ENCODE results near the gene GANC.
"Not testable (repeated sequence)": the region's sequence is repeated elsewhere in the genome, so short reads cannot be mapped to it uniquely, and the experiment has no call there.

GANC gene, protein sequence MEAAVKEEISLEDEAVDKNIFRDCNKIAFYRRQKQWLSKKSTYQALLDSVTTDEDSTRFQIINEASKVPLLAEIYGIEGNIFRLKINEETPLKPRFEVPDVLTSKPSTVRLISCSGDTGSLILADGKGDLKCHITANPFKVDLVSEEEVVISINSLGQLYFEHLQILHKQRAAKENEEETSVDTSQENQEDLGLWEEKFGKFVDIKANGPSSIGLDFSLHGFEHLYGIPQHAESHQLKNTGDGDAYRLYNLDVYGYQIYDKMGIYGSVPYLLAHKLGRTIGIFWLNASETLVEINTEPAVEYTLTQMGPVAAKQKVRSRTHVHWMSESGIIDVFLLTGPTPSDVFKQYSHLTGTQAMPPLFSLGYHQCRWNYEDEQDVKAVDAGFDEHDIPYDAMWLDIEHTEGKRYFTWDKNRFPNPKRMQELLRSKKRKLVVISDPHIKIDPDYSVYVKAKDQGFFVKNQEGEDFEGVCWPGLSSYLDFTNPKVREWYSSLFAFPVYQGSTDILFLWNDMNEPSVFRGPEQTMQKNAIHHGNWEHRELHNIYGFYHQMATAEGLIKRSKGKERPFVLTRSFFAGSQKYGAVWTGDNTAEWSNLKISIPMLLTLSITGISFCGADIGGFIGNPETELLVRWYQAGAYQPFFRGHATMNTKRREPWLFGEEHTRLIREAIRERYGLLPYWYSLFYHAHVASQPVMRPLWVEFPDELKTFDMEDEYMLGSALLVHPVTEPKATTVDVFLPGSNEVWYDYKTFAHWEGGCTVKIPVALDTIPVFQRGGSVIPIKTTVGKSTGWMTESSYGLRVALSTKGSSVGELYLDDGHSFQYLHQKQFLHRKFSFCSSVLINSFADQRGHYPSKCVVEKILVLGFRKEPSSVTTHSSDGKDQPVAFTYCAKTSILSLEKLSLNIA (N-terminal part only)

DNA sequence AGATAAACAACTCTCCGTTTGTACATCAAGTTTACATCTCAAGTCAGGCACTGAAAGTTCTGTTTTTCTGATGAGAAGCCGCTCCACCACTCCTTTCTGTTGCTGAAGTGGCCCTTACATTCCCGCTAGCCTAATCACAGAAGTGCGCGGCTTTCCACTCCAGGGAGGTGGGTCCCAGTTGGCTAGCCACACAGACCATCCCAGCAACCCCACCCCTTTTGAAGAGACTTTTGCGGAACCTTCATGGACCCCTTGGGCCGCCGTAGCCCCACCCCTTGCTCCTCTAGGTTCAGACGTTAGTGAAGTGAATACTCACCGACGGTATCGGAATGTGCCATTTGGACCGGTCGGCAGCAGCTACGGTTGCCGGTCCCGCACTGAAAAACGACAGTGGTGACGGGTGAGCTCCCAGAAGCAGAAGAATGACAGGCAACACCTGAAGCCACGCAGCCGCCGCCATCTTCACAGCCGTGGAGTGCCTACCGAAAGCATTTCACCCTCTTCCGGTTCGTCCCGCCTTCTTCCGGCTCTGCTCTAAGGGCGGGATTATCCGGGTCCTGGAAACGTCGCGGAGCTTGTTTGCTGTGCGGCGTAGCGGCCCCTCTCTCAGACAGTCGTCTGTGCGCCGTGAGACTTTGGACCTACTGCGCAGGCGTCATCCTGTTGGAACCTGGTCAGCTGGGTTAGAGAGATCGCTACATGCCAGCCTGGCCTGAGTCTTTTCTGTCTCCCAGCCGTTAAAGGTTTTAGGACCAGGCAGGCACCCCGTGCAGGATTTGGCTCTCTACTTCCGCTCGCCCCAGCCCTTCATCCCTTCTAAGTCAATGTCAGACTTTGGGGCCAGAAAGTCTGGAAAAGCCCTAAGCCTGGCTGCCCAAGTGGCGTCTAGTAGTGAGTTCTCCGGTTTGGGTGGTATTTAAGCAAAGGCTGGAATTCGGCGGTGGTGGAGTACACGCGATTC is at the start of gene GANC, which contains the start of gene TMEM87A:
Gene GANC (plus strand): TSS at position 263 of the 961 bp plus-strand sequence. CDS start 1,281 bp downstream, outside the sequence.
Gene TMEM87A (minus strand): TSS at position 495 of the 961 bp plus-strand sequence. CDS start 35 bp downstream, at position 460.
- peak within 1 kb of the TSS; percentile 98 to 100 for H3K4me3 ChIP-seq (ENCODE audit: low read length in 2 of 2)
- H3K9ac ChIP-seq (ENCODE audit: low read depth in 1 of 2, low read length in 2 of 2), result peak within 1 kb of the TSS; percentile 100
- H3K36me3 ChIP-seq (ENCODE audit: control insufficient read depth in 2 of 2, insufficient read depth in 2 of 2, low read length in 2 of 2), result peaks cover 1 to 2% of the 10 kb centered on the region in 2 donors
- no peaks in the 10 kb centered on the region for H3K9me3 ChIP-seq (ENCODE audit: control insufficient read depth in 2 of 2, low read length in 2 of 2)
- no peaks in the 10 kb centered on the region for H3K27me3 ChIP-seq (ENCODE audit: control insufficient read depth in 2 of 2, insufficient read depth in 2 of 2, low read length in 2 of 2)
- H3K27ac ChIP-seq (ENCODE audit: low read depth in 2 of 2, low read length in 2 of 2), result peak within 1 kb of the TSS; percentile 99 to 100
- H3K4me1 ChIP-seq (ENCODE audit: control insufficient read depth in 2 of 2, insufficient read depth in 2 of 2, low read length in 2 of 2), result peaks cover 32 to 41% of the 10 kb centered on the region in 2 donors

DNA sequence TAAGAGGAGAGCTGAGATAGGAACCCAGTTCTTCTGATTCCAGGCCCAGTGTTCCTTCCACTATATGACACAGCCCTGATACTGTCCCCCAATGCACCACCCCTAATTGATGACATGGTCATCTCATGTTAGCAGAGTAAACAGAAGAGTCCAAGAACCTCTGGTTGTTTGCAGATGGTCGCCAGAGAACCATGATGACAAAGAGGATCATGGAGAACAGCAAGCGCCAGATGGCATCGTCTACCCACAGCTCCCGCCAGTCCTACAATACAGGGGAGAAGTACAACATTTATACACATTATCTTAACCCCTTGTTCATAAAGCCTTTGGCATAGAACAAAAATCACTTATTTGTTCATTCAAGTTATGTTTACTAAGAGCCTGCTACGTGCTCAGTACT is 46.4 kb upstream of the GANC start:
- Histone ChIP-seq H3K9me3 (ENCODE audit: control insufficient read depth in 2 of 2, low read length in 2 of 2) (no peaks in the 10 kb centered on the region), H3K27ac (ENCODE audit: low read depth in 2 of 2, low read length in 2 of 2) (no peak overlapping the region), H3K9ac (ENCODE audit: low read depth in 1 of 2, low read length in 2 of 2) (no peak overlapping the region), H3K4me1 (ENCODE audit: control insufficient read depth in 2 of 2, insufficient read depth in 2 of 2, low read length in 2 of 2) (peaks cover 0 to 4% of the 10 kb centered on the region in 2 donors), H3K4me3 (ENCODE audit: low read length in 2 of 2) (no peak overlapping the region), H3K27me3 (ENCODE audit: control insufficient read depth in 2 of 2, insufficient read depth in 2 of 2, low read length in 2 of 2) (no peaks in the 10 kb centered on the region), H3K36me3 (ENCODE audit: control insufficient read depth in 2 of 2, insufficient read depth in 2 of 2, low read length in 2 of 2) (peaks cover 63 to 70% of the 10 kb centered on the region in 2 donors)

DNA sequence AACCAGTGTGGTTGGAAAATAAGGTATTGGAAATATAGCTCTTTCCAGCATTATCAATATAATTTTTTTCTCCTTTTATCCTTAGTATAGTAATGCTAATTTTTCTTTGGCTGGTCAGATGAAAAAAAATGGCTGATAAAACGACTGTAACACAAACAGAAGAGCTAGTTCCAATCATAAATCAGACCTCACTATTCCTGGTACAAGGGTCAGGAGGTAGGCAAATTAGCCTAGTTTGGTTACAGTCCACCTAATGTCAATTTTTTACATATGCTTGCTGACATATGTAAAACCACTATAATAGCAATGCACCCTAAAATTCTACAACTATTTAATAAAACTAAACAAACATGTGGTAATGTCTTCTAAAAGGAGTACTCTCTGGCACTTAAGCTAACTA is 45.0 kb upstream of the GANC start:
- Histone ChIP-seq H3K4me3 (ENCODE audit: low read length in 2 of 2) (no peak overlapping the region), H3K9ac (ENCODE audit: low read depth in 1 of 2, low read length in 2 of 2) (no peak overlapping the region), H3K9me3 (ENCODE audit: control insufficient read depth in 2 of 2, low read length in 2 of 2) (no peaks in the 10 kb centered on the region), H3K4me1 (ENCODE audit: control insufficient read depth in 2 of 2, insufficient read depth in 2 of 2, low read length in 2 of 2) (peaks cover 0 to 4% of the 10 kb centered on the region in 2 donors), H3K27ac (ENCODE audit: low read depth in 2 of 2, low read length in 2 of 2) (no peak overlapping the region), H3K27me3 (ENCODE audit: control insufficient read depth in 2 of 2, insufficient read depth in 2 of 2, low read length in 2 of 2) (no peaks in the 10 kb centered on the region), H3K36me3 (ENCODE audit: control insufficient read depth in 2 of 2, insufficient read depth in 2 of 2, low read length in 2 of 2) (peaks cover 63 to 69% of the 10 kb centered on the region in 2 donors)

DNA sequence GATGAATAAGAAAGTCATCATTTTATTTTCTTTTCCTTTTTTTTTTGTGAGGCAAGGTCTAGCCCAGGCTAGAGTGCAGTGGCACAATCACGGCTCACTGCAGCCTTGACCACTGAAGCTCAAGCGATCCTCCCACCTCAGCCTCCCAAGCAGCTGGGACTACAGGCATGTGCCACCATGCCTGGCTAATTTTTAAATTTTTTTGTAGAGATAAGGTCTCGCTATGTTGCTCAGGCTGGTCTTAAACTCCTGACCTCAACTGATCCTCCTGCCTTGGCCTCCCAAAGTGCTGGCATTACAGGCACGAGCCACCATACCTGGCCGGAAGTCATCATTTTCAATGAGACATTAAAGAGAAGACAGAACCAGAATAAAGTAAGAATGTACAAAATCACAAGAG is 44.0 kb upstream of the GANC start:
- H3K36me3 ChIP-seq (ENCODE audit: control insufficient read depth in 2 of 2, insufficient read depth in 2 of 2, low read length in 2 of 2), result peaks cover 57 to 67% of the 10 kb centered on the region in 2 donors
- not testable (repeated sequence) for H3K9me3 ChIP-seq (ENCODE audit: control insufficient read depth in 2 of 2, low read length in 2 of 2); H3K27me3 ChIP-seq (ENCODE audit: control insufficient read depth in 2 of 2, insufficient read depth in 2 of 2, low read length in 2 of 2); H3K27ac ChIP-seq (ENCODE audit: low read depth in 2 of 2, low read length in 2 of 2); H3K9ac ChIP-seq (ENCODE audit: low read depth in 1 of 2, low read length in 2 of 2); H3K4me3 ChIP-seq (ENCODE audit: low read length in 2 of 2); H3K4me1 ChIP-seq (ENCODE audit: control insufficient read depth in 2 of 2, insufficient read depth in 2 of 2, low read length in 2 of 2)

DNA sequence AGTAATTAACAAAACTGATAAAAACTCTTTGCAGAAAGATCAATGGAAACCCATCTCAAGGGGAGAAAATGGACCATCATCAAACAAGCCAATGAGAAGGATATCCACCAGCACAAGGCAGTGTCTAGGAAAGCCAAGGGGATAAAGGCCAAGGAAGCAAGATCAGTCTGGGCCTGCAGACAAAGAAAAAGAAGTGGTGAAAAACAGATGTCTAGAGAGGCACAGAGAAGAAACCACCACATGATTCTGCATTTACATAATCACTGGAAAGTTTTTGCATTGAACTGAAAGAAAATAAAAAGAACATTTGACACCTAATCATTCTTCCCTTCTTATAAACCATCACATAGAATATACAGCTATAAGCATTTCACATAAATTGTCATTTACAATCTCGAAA is 41.9 kb upstream of the GANC start:
- Histone ChIP-seq H3K27ac (ENCODE audit: low read depth in 2 of 2, low read length in 2 of 2) (no peak overlapping the region), H3K4me3 (ENCODE audit: low read length in 2 of 2) (no peak overlapping the region), H3K4me1 (ENCODE audit: control insufficient read depth in 2 of 2, insufficient read depth in 2 of 2, low read length in 2 of 2) (peaks cover 0 to 4% of the 10 kb centered on the region in 2 donors), H3K36me3 (ENCODE audit: control insufficient read depth in 2 of 2, insufficient read depth in 2 of 2, low read length in 2 of 2) (peaks cover 52 to 63% of the 10 kb centered on the region in 2 donors), H3K9ac (ENCODE audit: low read depth in 1 of 2, low read length in 2 of 2) (no peak overlapping the region), H3K9me3 (ENCODE audit: control insufficient read depth in 2 of 2, low read length in 2 of 2) (no peaks in the 10 kb centered on the region), H3K27me3 (ENCODE audit: control insufficient read depth in 2 of 2, insufficient read depth in 2 of 2, low read length in 2 of 2) (no peaks in the 10 kb centered on the region)

DNA sequence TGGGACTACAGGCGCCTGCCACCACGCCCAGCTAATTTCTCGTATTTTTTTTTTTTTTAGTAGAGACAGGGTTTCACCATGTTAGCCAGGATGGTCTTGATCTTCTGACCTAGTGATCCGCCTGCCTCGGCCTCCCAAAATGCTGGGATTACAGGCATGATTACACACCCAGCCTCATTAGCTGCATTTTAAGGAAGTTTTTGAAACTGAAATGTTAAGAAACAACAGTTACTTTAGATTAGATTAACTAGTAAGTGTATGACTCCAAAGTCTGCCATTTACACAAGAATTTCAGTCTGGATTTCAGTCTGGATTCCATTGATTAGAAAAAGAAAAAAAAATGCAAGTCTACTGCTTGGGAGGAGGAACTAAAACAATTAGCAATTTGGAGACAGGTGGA is 40.4 kb upstream of the GANC start:
- H3K9me3 ChIP-seq (ENCODE audit: control insufficient read depth in 2 of 2, low read length in 2 of 2), result no peaks in the 10 kb centered on the region
- H3K4me1 ChIP-seq (ENCODE audit: control insufficient read depth in 2 of 2, insufficient read depth in 2 of 2, low read length in 2 of 2), result peaks cover 0 to 4% of the 10 kb centered on the region in 2 donors
- no peak overlapping the region for H3K9ac ChIP-seq (ENCODE audit: low read depth in 1 of 2, low read length in 2 of 2)
- H3K27ac ChIP-seq (ENCODE audit: low read depth in 2 of 2, low read length in 2 of 2), result no peak overlapping the region
- H3K36me3 ChIP-seq (ENCODE audit: control insufficient read depth in 2 of 2, insufficient read depth in 2 of 2, low read length in 2 of 2), result peaks cover 51 to 61% of the 10 kb centered on the region in 2 donors
- H3K4me3 ChIP-seq (ENCODE audit: low read length in 2 of 2), result no peak overlapping the region
- H3K27me3 ChIP-seq (ENCODE audit: control insufficient read depth in 2 of 2, insufficient read depth in 2 of 2, low read length in 2 of 2), result no peaks in the 10 kb centered on the region

DNA sequence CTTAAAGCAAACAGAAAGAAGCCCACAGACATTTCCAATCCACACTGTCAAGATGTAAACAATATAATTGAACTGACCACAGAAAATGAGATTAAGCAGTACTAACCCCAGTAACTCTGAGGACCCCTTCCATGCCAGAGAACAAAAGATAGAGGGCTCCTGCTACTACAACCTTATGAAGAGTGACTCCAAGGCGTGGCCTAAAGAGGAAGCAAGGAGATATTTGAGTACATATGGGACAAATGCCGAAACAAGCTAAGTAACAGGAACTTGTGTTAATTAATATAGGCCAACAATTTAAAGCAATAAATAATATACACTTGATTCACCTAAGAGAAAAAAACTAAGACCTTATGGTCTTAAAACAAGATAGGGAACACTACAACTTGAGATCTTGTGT is 39.9 kb upstream of the GANC start:
- H3K9ac ChIP-seq (ENCODE audit: low read depth in 1 of 2, low read length in 2 of 2), result no peak overlapping the region
- no peak overlapping the region for H3K4me3 ChIP-seq (ENCODE audit: low read length in 2 of 2)
- no peaks in the 10 kb centered on the region for H3K9me3 ChIP-seq (ENCODE audit: control insufficient read depth in 2 of 2, low read length in 2 of 2)
- H3K27ac ChIP-seq (ENCODE audit: low read depth in 2 of 2, low read length in 2 of 2), result no peak overlapping the region
- H3K27me3 ChIP-seq (ENCODE audit: control insufficient read depth in 2 of 2, insufficient read depth in 2 of 2, low read length in 2 of 2), result no peaks in the 10 kb centered on the region
- H3K36me3 ChIP-seq (ENCODE audit: control insufficient read depth in 2 of 2, insufficient read depth in 2 of 2, low read length in 2 of 2), result peaks cover 46 to 62% of the 10 kb centered on the region in 2 donors
- peaks cover 0 to 2% of the 10 kb centered on the region in 2 donors for H3K4me1 ChIP-seq (ENCODE audit: control insufficient read depth in 2 of 2, insufficient read depth in 2 of 2, low read length in 2 of 2)

DNA sequence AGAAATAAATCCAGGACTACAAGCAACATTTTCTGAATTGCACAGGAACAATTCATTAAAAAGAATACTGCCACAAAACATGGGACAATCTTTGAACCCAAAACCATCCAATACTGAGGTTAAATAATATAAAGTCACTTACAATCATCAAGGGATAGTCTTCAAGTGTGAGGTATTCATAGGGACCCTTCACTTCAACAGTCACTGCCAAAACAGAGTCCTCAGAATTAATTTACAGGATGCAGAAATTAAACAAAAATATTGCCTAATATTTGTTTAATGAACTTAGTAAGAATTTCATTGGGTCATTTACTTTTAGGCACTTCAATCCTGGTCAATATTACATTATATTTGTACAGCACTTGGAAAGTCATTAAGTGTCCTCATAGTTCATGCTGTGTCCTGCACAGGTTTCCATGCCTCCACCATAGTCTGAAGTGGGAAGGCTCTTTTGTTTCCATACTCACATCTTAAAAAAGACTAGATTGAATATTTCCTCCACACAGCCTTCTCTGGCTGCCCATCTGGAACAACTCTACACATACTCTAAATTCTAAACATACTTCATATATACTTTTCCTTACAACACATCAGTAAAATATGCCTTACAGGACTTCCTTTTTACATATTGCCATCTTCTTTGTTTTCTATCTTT is 33.3 kb upstream of the GANC start:
- Histone ChIP-seq H3K9me3 (ENCODE audit: control insufficient read depth in 2 of 2, low read length in 2 of 2) (no peaks in the 10 kb centered on the region), H3K27me3 (ENCODE audit: control insufficient read depth in 2 of 2, insufficient read depth in 2 of 2, low read length in 2 of 2) (no peaks in the 10 kb centered on the region), H3K27ac (ENCODE audit: low read depth in 2 of 2, low read length in 2 of 2) (no peak overlapping the region), H3K9ac (ENCODE audit: low read depth in 1 of 2, low read length in 2 of 2) (no peak overlapping the region), H3K4me3 (ENCODE audit: low read length in 2 of 2) (no peak overlapping the region), H3K4me1 (ENCODE audit: control insufficient read depth in 2 of 2, insufficient read depth in 2 of 2, low read length in 2 of 2) (no peaks in the 10 kb centered on the region), H3K36me3 (ENCODE audit: control insufficient read depth in 2 of 2, insufficient read depth in 2 of 2, low read length in 2 of 2) (peaks cover 48 to 55% of the 10 kb centered on the region in 2 donors)

DNA sequence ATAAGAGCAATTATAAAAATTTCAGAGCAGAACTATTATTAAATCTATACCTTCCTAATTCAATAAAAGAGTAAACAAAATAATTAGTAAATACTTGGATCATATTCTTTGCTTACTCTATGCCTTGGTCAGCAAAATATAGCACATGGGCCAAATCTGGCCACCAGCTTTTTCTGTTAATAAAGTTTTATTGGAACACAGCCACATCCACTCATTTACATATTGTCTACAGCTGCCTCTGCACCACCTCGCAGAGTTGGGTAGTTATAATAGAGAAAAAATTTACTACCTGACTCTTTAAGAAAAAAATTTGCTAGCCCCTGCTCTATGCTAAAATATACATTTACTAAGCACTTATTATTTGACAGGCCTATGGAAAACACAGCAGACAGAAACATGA is 32.2 kb upstream of the GANC start:
- Histone ChIP-seq H3K4me1 (ENCODE audit: control insufficient read depth in 2 of 2, insufficient read depth in 2 of 2, low read length in 2 of 2) (no peaks in the 10 kb centered on the region), H3K36me3 (ENCODE audit: control insufficient read depth in 2 of 2, insufficient read depth in 2 of 2, low read length in 2 of 2) (peaks cover 41 to 50% of the 10 kb centered on the region in 2 donors)

More for the DNA sequence above, 32.2 kb upstream of the GANC start:
- Histone ChIP-seq H3K27me3 (ENCODE audit: control insufficient read depth in 2 of 2, insufficient read depth in 2 of 2, low read length in 2 of 2) (no peaks in the 10 kb centered on the region), H3K9me3 (ENCODE audit: control insufficient read depth in 2 of 2, low read length in 2 of 2) (no peaks in the 10 kb centered on the region), H3K4me3 (ENCODE audit: low read length in 2 of 2) (no peak overlapping the region), H3K9ac (ENCODE audit: low read depth in 1 of 2, low read length in 2 of 2) (no peak overlapping the region), H3K27ac (ENCODE audit: low read depth in 2 of 2, low read length in 2 of 2) (no peak overlapping the region)
